A204.1 (cell line): Measurements from ENCODE around the gene ERG.

Source experiments
- FAIRE-seq: peaks from 2 replicates; lab custom pipeline; 2012; peaks lifted over from hg19 to GRCh38; lab: Jason Lieb, UNC

The ERG gene

DNA sequence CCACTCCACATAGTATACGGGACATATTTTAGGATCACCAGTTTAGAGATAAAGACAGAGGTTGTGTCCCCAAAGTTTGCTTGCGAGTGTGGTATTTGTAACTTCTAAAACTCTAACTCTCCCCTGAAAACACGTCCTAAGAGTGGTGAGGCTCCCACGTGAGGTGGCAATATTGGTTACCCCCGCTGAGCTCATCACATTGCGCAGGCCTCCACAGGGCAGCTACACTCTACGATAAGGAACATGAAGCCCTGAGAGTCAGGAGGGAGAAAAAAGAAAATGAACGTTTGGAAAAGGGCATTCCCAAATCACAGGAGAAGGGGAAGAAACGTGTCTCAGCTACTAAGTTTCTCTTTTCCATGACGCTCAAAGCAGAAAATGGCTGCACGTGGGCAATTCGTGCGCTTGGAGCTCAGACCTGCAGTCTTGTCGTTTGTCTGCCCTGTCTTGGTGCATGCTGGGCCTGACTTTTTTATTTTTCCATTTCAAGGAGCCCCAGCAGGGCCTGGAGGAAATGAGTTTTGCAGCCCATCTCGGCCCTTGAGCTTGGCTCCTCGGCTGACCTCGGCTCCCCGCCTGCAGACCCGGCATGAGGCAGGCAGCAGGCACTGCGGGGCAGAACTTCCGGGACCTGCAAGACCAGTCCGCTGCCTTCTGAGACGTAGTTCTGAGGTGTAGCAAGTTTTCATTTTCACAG lies 25.7 kb downstream of the ERG start:
- FAIRE-seq: no peak

- FAIRE-seq: no peak
Measured at GRCh38 chr21:38471766-38472165, 26.5 kb downstream of the ERG start.

DNA sequence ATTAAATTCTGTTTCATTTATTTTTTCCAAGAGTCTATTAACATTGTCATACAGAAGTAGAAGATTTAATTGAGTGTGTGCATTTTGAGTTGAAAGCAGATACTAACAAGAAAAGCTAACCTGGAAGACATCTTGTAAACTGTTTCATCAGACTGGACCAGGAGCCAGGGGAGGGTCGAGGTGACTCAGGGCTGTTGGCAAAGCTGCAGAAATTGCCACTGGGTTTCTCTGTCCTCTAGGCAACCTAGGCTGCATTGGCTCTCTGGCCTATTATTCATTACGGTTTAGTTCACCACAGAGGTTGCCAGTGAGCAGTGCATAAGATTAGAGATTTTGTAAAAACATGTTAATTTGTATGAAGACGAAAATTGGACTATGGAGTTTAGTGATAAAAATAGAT lies 27.5 kb downstream of the ERG start:
- no peak for FAIRE-seq

- no peak for FAIRE-seq
Measured at GRCh38 chr21:38469642-38470041, 28.6 kb downstream of the ERG start.

GRCh38 chr21:38468989-38469388 lies 29.3 kb downstream of the ERG start:
- FAIRE-seq: no peak

GRCh38 chr21:38467911-38468310 lies 30.4 kb downstream of the ERG start:
- no peak for FAIRE-seq

GRCh38 chr21:38467374-38467773 lies 30.9 kb downstream of the ERG start:
- FAIRE-seq: no peak

DNA sequence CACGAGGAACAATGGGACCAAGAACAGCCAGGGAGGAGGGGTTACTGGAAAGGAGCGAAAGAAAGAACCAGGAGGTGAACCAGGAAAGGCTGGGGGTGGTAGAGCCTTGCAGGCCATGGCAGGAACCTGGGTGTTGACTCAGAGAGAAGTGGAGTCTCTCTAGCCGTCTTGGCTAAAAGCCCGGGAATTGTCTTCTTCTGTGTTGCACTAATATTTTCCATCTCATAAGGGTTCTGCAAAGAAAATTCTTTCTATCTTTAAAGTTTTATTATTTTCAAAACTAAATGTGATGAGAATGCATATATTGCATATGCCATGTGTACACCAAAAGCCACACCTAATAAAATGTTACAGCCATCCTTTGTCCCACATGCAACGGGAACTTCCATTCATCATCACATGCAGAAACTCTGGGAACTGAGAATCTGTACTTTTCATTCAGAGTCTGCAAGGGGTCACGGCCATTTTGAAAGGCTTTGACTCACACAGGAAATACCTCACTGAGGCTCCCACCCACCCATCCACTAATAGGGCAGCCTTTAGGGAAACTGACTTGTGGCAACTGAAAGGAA lies 38.0 kb downstream of the ERG start:
- FAIRE-seq: no peak

DNA sequence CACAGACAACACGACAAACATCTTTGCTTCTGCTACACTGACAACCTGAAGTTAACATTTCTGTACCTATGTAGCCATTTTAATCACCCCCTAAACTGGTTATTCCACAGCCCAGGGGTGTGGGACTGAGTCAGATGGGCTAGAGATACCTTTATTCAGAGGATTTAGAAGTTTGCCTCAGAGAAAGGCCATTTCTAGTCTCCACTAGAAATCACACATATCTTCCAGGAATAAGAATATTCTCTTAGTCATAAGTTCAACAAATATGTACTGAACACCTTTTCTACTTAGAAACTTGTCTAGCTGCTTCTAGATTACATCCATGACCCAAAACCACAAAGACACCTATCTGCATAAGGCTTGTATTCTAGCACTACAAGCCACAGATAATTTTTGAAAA lies 38.8 kb downstream of the ERG start:
- FAIRE-seq: no peak

- no peak for FAIRE-seq
Measured at GRCh38 chr21:38455403-38455802, 42.9 kb downstream of the ERG start.

- FAIRE-seq: no peak
Measured at GRCh38 chr21:38454702-38455101, 43.6 kb downstream of the ERG start.

GRCh38 chr21:38454161-38454560 lies 44.1 kb downstream of the ERG start:
- no peak for FAIRE-seq

DNA sequence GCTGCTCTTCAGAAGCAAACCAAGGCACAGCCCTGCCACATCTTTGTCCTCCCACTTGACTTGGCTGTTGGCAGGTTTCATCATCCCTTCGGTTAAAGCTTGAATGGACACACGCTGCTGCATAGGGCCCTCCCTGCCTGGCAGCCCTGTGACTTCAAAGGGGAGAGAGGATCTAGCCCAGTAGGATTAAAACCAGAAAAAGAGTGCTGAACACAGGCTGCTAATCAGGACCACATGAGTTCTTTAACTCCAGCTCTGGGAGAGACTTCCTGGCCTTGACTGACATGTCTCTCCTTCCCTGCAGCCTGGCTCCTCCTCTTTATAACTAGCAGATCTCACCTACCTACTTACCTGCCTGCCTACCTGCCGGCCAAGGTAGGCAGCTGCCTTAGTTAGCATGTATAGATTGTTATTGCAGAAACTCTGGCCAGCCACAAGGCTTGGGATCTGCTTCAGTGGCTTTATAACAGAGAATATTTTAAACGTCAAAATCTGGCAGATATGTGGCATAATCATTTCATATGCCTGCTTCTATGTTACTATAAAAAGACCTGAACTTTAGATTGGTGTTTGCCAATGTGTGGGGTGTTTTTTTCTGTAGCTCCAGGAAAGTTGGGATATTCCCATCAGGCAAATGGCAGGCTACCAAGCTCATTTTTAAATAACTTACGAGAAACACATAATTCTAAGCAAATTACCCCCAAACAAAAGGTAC lies 49.4 kb downstream of the ERG start:
- no peak for FAIRE-seq

GRCh38 chr21:38447611-38448010 lies 50.7 kb downstream of the ERG start:
- no peak for FAIRE-seq

GRCh38 chr21:38444691-38445090 lies 53.6 kb downstream of the ERG start:
- FAIRE-seq: no peak

- FAIRE-seq: no peak
Measured at GRCh38 chr21:38443110-38443509, 55.2 kb downstream of the ERG start.

DNA sequence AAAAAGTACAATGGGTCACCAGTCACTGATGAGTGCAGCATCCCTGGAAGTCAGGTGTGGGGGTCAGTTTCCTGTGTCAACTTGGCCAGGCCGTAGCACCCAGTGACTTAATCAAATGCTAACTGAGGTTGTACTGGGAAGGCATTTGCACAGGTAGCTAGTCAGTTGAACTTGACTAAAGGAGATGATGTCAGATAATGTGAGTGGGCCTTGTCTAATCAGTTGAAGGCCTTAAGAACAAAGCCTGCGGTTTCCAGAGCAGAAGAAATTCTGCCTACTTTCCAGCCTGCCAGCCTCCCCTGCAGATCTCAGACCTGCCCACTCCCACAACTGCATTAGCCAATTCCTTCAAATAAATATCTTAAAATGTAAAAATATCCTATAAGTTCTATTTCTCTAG lies 57.1 kb downstream of the ERG start:
- no peak for FAIRE-seq

- FAIRE-seq: no peak
Measured at GRCh38 chr21:38440746-38441145, 57.5 kb downstream of the ERG start.

- no peak for FAIRE-seq
Measured at GRCh38 chr21:38439957-38440356, 58.3 kb downstream of the ERG start.

- FAIRE-seq: no peak
Measured at GRCh38 chr21:38439426-38439825, 58.9 kb downstream of the ERG start.

- FAIRE-seq: no peak
Measured at GRCh38 chr21:38438462-38438893, 59.8 kb downstream of the ERG start.

GRCh38 chr21:38436341-38436740 lies 61.9 kb downstream of the ERG start:
- no peak for FAIRE-seq

GRCh38 chr21:38434913-38435533 lies 63.3 kb downstream of the ERG start:
- FAIRE-seq: no peak
